ENCODE data around the gene TEKTIP1. TPM values are rescaled to one million over a fixed set of nuclear protein-coding genes. Genes with fewer than 3 reads are reported as not detected.

TEKTIP1 gene
- total RNA-seq, 4 donors from 2014 or later: 2.5 to 5.2 TPM; not detected in 2

GRCh38 chr19:3513229-3514140, 25.5 kb upstream of the TEKTIP1 start:
- no peaks in the 10 kb centered on the region for H3K9me3 ChIP-seq
- H3K27ac ChIP-seq: no peak overlapping the region
- no peak for DNase-seq
- in situ Hi-C loops (cut with MboI; ENCODE audit: low pct_ligation_motif_present in 1 of 4, low pct_unique_long_range_greater_than_20kb in 1 of 4, low sequenced_read_pairs in 3 of 4): no loop called here
- intact Hi-C loops (cut with DNase I; ENCODE audit: low total_unique reads): loop anchor here (2.0 kb wide), 1 partner anchor 13 kb away; no protein-coding TSS in a partner anchor
- peaks cover 0 to 20% (median 9%) of the 10 kb centered on the region in 4 donors for H3K4me1 ChIP-seq
- H3K27me3 ChIP-seq: no peaks in the 10 kb centered on the region
- TF ChIP-seq EP300 (IDR thresholded peaks at IDR 0.05; ENCODE audit: low read depth) (no peak), CTCF (IDR thresholded peaks at IDR 0.05) (no peak)
- no peak overlapping the region for H3K4me3 ChIP-seq
- 83% methylated on average over 23 of the region's 23 CpGs; no CpG with 5 or more reads in 1 of the 2 donors for whole genome bisulfite sequencing, 2 donors (ENCODE audit: low coverage in 1 of 2)
- no peaks in the 10 kb centered on the region for H3K36me3 ChIP-seq

GRCh38 chr19:3514930-3515329, 24.0 kb upstream of the TEKTIP1 start:
- 90% methylated on average over 11 of the region's 12 CpGs; no CpG with 5 or more reads in 1 of the 2 donors for WGBS, 2 donors (ENCODE audit: low coverage in 1 of 2)
- H3K36me3 ChIP-seq: no peaks in the 10 kb centered on the region
- H3K4me1 ChIP-seq: peaks cover 0 to 20% (median 9%) of the 10 kb centered on the region in 4 donors
- H3K4me3 ChIP-seq: no peak overlapping the region
- DNase-seq: no peak
- H3K9me3 ChIP-seq: no peaks in the 10 kb centered on the region
- intact Hi-C loops (cut with DNase I; ENCODE audit: low total_unique reads): no loop called here
- H3K27me3 ChIP-seq: no peaks in the 10 kb centered on the region
- H3K27ac ChIP-seq: no peak overlapping the region
- in situ Hi-C loops (cut with MboI; ENCODE audit: low pct_ligation_motif_present in 1 of 4, low pct_unique_long_range_greater_than_20kb in 1 of 4, low sequenced_read_pairs in 3 of 4): no loop called here
- TF ChIP-seq EP300 (IDR thresholded peaks at IDR 0.05; ENCODE audit: low read depth): no peak

- intact Hi-C loops (cut with DNase I; ENCODE audit: low total_unique reads): no loop called here
- Histone ChIP-seq H3K4me1 (peaks cover 0 to 23% (median 7%) of the 10 kb centered on the region in 4 donors), H3K36me3 (no peaks in the 10 kb centered on the region), H3K27ac (no peak overlapping the region), H3K27me3 (no peaks in the 10 kb centered on the region), H3K9me3 (no peaks in the 10 kb centered on the region), H3K4me3 (no peak overlapping the region)
- TF ChIP-seq EP300 (IDR thresholded peaks at IDR 0.05; ENCODE audit: low read depth) (no peak), CTCF (IDR thresholded peaks at IDR 0.05) (no peak), POLR2A (IDR thresholded peaks at IDR 0.05) (no peak), POLR2AphosphoS5 (IDR thresholded peaks at IDR 0.05) (no peak)
- 73% methylated on average over 15 of the region's 15 CpGs; no CpG with 5 or more reads in 1 of the 2 donors for WGBS, 2 donors (ENCODE audit: low coverage in 1 of 2)
- no peak for DNase-seq
- in situ Hi-C loops (cut with MboI; ENCODE audit: low pct_ligation_motif_present in 1 of 4, low pct_unique_long_range_greater_than_20kb in 1 of 4, low sequenced_read_pairs in 3 of 4): no loop called here
Measured at GRCh38 chr19:3515891-3516422, 23.0 kb upstream of the TEKTIP1 start.

- 33 to 45% methylated on average over 4 to 15 of the region's 15 CpGs for WGBS, 2 donors (ENCODE audit: low coverage in 1 of 2)
- Histone ChIP-seq H3K36me3 (no peaks in the 10 kb centered on the region), H3K9me3 (no peaks in the 10 kb centered on the region), H3K27ac (no peak overlapping the region), H3K4me3 (no peak overlapping the region), H3K27me3 (no peaks in the 10 kb centered on the region), H3K4me1 (peaks cover 0 to 23% (median 6%) of the 10 kb centered on the region in 4 donors)
- peak; percentile 58 for DNase-seq
- intact Hi-C loops (cut with DNase I; ENCODE audit: low total_unique reads): no loop called here
- in situ Hi-C loops (cut with MboI; ENCODE audit: low pct_ligation_motif_present in 1 of 4, low pct_unique_long_range_greater_than_20kb in 1 of 4, low sequenced_read_pairs in 3 of 4): no loop called here
- no peak for TF ChIP-seq CTCF (IDR thresholded peaks at IDR 0.05)
Measured at GRCh38 chr19:3516675-3517207, 22.2 kb upstream of the TEKTIP1 start.
